HCEC 1CT (cell line): Measurements from ENCODE around the gene HBS1L.
"Not testable (repeated sequence)": the region's sequence is repeated elsewhere in the genome, so short reads cannot be mapped to it uniquely, and the experiment has no call there.

Source experiments
- DNase-seq: peaks from one replicate; pipeline ENCODE4 v3.0.0-alpha.2; 2017

Gene HBS1L

GRCh38 chr6:135073756-135074393 lies 19.3 kb upstream of the HBS1L start:
- DNase-seq: no peak

DNA sequence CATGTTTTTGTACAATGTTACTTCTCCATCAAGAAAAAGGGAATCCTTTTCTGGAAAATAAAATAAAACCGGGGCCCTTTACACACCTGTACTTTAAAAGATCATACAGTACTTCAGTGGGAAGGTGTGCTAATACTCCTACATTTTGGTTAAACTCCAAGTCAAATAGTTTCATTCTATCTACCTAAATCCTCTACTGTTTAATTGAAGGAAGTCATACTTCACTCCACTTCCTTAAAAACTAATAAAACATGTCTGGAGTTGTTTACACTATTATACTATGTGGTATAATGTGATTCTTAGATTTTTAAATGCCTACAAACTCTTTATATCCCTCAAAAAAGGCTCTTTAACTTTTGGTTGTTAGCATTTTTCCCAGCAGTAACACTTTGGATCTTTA lies 18.6 kb upstream of the HBS1L start:
- DNase-seq: no peak

DNA sequence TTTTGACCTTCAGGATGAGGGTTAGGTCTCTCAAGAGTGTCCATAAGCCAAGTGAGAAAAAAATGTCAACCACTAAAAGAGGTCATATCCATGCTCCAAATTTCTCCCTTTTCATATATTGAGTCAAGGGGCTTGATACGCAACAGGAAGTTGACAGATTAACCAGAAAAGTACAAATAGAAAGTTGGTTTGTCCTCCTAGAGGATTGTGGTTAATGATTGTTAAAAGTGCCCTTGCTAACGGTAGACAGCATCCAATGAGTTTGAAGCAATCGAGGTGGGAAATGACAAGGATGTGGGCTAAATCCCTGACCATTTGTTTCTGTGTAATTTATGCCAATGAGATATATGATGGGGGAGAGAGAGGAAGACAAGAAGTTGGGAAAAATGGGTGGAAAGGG lies 18.1 kb upstream of the HBS1L start:
- DNase-seq: no peak

DNA sequence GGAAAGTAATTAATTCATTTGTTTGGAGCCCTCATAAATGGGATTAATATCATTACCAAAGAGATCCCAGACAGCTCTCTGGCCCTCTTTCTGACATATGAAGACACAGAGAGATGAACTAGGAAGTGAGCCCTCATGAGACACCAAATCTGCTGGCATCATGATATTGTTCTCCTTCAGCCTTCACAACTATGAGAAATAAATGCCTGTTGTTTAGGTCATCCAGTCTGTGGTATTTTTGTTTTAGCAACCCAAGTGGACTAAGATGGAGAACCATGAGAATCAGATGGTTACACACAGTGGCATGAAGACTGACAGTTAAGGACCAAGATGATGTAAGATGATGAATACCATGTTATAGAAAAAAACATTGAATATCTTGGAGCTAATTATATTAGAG lies 16.9 kb upstream of the HBS1L start:
- DNase-seq: no peak

GRCh38 chr6:135067911-135068310 lies 13.3 kb upstream of the HBS1L start:
- no peak for DNase-seq

DNA sequence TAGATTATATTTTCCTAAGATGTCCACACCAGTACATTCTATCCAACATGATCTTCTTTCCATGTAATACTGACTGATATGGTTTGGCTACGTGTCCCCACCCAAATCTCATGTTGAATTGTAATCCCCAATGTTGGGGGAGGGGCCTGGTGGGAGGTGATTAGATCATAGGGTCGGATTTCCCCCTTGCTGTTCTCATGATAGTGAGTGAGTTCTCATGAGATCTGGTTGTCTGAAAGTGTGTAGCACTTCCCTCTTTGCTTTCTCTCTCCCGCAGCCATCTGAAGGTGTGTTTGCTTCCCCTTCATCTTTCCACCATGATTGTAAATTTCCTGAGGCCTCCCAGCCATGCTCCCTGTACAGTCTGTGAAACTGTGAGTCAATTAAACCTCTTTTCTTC lies 12.2 kb upstream of the HBS1L start:
- no peak for DNase-seq

- peak; percentile 60 for DNase-seq
These were observed 11.8 kb upstream of the HBS1L start for GRCh38 chr6:135066397-135066796.

- DNase-seq: no peak
These were observed 10.0 kb upstream of the HBS1L start for GRCh38 chr6:135064586-135064985.

- no peak for DNase-seq
These were observed 9.3 kb upstream of the HBS1L start for GRCh38 chr6:135063926-135064325.

DNA sequence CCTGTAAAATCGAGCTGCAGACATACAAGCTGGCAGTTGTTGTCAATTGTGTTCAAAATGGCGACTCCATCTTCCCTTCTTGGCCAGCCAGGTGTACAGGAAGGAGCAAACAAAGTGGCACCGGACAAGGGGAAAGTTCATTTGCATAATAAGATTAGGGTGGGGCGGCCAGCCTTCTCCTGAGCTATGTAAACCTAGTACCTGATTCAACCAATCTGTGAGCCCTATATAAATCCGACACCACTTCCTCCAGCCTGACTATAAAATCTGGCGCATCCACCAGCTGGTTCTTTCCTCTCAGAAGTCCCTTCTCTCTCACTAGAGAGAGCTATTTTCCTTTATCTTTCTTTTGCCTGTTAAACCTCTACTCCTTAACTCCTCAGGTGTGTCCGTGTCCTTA lies 8.1 kb upstream of the HBS1L start:
- no peak for DNase-seq

- DNase-seq: no peak
These were observed 5.5 kb upstream of the HBS1L start for GRCh38 chr6:135060076-135060475.

- DNase-seq: not testable (repeated sequence)
These were observed 3.7 kb upstream of the HBS1L start for GRCh38 chr6:135058299-135058698.

- DNase-seq: no peak
These were observed 2.0 kb upstream of the HBS1L start for GRCh38 chr6:135056632-135057031.

DNA sequence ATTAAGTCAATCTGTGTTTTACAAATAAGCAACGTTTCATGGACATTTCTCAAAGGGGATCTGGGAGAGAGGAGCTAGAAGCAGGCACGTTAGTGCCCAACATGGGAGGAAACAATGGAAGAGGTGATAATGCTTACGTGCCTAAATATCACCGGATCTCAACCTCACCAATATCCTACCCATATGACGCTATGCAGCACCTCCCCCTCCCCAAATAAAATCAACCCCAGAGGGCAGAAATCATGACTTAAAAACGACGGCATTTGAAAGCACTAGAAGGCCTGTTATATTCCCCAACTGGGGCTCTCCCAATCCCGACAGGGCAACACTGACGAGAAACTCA lies 425 bp downstream of the HBS1L start:
- DNase-seq: no peak

DNA sequence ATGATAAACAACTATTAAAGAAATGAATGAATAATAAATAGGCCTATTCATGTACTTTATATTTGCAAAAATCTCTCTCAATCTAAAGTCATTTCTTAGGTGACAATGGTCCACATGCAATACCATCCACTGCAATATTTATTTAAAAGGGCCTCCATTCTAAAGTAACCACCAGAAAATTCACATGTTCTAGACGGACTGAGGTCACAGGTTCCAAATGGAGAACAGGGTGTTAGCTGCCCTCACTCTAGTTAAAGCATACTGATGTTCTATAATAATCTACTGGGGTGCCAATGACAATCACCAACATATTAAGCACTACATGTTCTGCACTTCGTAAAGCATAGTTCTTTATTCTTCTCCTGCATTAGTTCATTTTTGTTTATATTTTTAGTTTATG lies 1.2 kb downstream of the HBS1L start:
- no peak for DNase-seq

DNA sequence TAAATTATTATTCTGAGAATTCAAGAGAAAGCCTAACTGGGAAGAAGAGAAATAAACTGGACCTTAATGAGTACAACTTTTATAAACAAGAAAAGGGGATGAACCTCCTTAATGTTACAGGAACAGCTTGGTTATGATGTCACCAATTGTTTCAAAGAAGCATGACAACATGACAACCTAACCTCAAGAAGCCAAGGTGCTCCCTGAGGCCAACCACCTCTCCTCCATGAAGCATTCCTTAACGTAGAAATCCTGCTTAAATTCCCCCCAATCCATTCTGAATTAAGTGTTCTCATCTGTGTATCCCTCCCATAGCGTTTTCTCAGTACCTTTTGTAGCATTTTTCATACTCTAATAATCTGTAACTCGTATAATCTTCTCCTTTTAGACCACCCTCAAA lies 1.7 kb downstream of the HBS1L start:
- no peak for DNase-seq

DNA sequence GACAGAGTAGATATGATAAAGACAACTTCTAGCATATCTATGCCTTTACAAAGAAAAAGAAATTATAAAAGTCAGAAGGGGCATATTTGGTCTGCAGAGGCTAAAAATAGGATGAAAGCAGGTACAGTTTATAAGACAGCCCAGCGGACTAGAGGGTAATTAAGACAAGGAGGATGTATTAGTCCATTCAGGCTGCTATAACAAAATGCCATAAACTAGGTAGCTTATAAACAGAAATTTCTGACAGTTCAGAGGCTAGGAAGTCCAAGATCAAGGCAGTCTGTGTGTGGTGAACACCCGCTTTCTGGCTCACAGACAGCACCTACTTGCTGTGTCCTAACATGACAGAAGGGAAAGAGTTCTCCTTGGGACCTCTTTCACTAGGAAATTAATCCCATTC lies 5.7 kb downstream of the HBS1L start:
- DNase-seq: no peak

DNA sequence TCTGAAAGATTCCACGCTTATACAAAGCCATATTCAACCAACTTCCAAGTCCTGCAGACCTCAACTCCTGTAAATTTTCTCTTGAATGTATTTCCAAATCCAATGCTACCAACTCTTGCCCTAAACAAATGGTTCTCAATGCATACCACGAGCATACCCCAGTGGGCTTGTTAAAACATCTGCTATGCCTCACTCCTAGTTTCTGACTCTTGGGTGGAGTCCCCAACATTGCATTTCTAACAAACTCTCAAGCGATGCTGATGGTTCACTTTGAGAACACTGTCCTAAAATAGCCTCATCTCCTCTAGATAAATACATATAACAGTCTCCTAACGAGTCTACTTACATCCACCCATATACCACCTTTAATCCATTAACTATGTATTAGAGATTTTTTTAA lies 7.3 kb downstream of the HBS1L start:
- DNase-seq: no peak

GRCh38 chr6:135046912-135047311 lies 7.7 kb downstream of the HBS1L start:
- no peak for DNase-seq

GRCh38 chr6:135044639-135045038 lies 10.0 kb downstream of the HBS1L start:
- no peak for DNase-seq

DNA sequence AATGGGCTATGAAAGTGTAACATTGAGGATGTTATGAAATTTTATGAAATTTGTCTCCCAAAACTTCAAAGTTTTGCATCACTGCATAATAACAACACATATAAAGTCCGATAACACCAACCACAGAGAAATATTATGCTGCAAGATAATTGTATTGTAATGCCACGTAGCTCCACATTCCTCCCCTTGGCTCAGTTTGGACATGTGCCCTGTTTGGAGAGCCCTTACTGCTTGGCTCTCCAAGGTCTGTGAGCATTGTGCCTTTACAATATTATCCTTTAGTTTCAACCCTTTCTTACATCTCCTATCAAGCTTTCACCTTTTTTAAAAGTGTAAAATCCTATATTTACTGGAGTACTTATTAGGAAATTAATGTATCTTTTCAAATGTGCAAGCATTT lies 10.8 kb downstream of the HBS1L start:
- no peak for DNase-seq

GRCh38 chr6:135043364-135043763 lies 11.3 kb downstream of the HBS1L start:
- no peak for DNase-seq

DNA sequence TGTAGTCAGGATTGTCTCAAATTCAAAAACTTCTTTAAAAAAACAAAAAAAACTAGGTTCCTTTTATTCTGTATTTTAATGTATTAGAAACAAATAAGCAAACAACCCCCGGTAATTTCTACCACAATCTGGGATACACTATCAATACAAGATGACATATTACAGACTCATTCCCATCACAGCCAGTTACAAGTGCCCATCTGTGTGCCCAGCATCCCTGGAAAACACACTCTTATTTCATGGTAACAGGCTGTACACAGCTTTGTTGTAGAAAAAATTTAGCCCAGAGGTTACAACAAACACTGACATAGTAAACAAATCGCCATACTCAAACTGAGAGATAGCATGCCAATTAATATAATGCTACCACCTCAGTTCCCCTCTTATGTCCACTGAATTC lies 16.3 kb downstream of the HBS1L start:
- no peak for DNase-seq

GRCh38 chr6:135037541-135037940 lies 17.1 kb downstream of the HBS1L start:
- no peak for DNase-seq

GRCh38 chr6:135036731-135037420 lies 17.7 kb downstream of the HBS1L start:
- DNase-seq: no peak
